Bronchial epithelial cell (primary cell): Measurements from ENCODE around the gene PPIF. TPM values are rescaled to one million over a fixed set of nuclear protein-coding genes. Genes with fewer than 3 reads are reported as not detected.

Experiments used
- DNase-seq: peaks from one replicate; pipeline ENCODE4 v3.0.0-alpha.2; 2010; ENCODE audit warnings: low read depth
- FAIRE-seq: peaks from 2 replicates; lab custom pipeline; 2011; peaks lifted over from hg19 to GRCh38; lab: Jason Lieb, UNC
- H3K27me3 ChIP-seq: 2 replicates; pipeline ENCODE4 v1.5.1; 2011; ENCODE audit warnings: low read length; ENCODE audit not compliant: control insufficient read depth, insufficient read depth
- H3K36me3 ChIP-seq: 2 replicates; pipeline ENCODE4 v1.5.1; 2011; ENCODE audit warnings: low read length; ENCODE audit not compliant: control insufficient read depth, insufficient read depth
- H3K4me3 ChIP-seq: 2 replicates; pipeline ENCODE4 v1.5.1; 2011; ENCODE audit warnings: mild to moderate bottlenecking, low read depth, low read length, control low read depth
- CTCF ChIP-seq: IDR thresholded peaks from 2 replicates; pipeline ENCODE4 v1.5.1; 2011; ENCODE audit warnings: mild to moderate bottlenecking, moderate library complexity, low read length, control low read depth, inconsistent platforms; ENCODE audit not compliant: insufficient read depth, severe bottlenecking
- total RNA-seq: library from RNA; depleted of rRNA; stranded (reverse); fragments of >200 nt; gene quantifications from 2 replicates; pipeline ENCODE4 v1.2.1, GENCODE V29; 2014

The PPIF gene
- total RNA-seq, 1 donor from 2014 or later, result 27.1 TPM

GRCh38 chr10:79346388-79347225, 662 bp upstream of the PPIF start:
- Histone ChIP-seq H3K4me3 (no peak overlapping the region), H3K27me3 (no peaks in the 10 kb centered on the region), H3K36me3 (peaks cover 16% of the 10 kb centered on the region)
- no peak for FAIRE-seq
- no peak for TF ChIP-seq CTCF
- no peak for DNase-seq

- TF ChIP-seq CTCF, result no peak
- DNase-seq (peak; percentile 37), FAIRE-seq (no peak)
- Histone ChIP-seq H3K36me3 (peaks cover 24% of the 10 kb centered on the region), H3K27me3 (no peaks in the 10 kb centered on the region), H3K4me3 (peak overlapping the region; percentile 84)
These were observed 798 bp downstream of the PPIF start for GRCh38 chr10:79347894-79348639.

GRCh38 chr10:79348640-79348988, 1.3 kb downstream of the PPIF start:
- no peak for TF ChIP-seq CTCF
- Histone ChIP-seq H3K4me3 (peak overlapping the region; percentile 84), H3K27me3 (no peaks in the 10 kb centered on the region), H3K36me3 (peaks cover 27% of the 10 kb centered on the region)
- no peak for FAIRE-seq
- no peak for DNase-seq

GRCh38 chr10:79349072-79349491, 1.8 kb downstream of the PPIF start:
- H3K27me3 ChIP-seq, result no peaks in the 10 kb centered on the region
- FAIRE-seq, result no peak
- no peak for DNase-seq
- H3K36me3 ChIP-seq, result peaks cover 28% of the 10 kb centered on the region
- no peak overlapping the region for H3K4me3 ChIP-seq
- no peak for TF ChIP-seq CTCF

- TF ChIP-seq CTCF, result no peak
- peaks cover 34% of the 10 kb centered on the region for H3K36me3 ChIP-seq
- H3K4me3 ChIP-seq, result no peak overlapping the region
- DNase-seq, result peak; percentile 72
- FAIRE-seq, result no peak
- no peaks in the 10 kb centered on the region for H3K27me3 ChIP-seq
These were observed 2.6 kb downstream of the PPIF start for GRCh38 chr10:79349766-79350406.
